Common myeloid progenitor, CD34-positive (primary cell): Measurements from ENCODE around the gene ITPR2.
A peak's percentile ranks its signal among the peaks of the same experiment; 100 is the strongest.

Experiments
- CTCF ChIA-PET: fragments of 350-600 bp; sonication (Branson Sonifier 250); formaldehyde crosslinking; loops from one replicate; lab custom pipeline; 2021; ENCODE audit warnings: antibody characterized with exemption; lab: Charles Lee
- POLR2A ChIA-PET: fragments of 350-600 bp; sonication (Branson Sonifier 250); formaldehyde crosslinking; loops from one replicate; lab custom pipeline; 2021; ENCODE audit warnings: antibody characterized with exemption; lab: Charles Lee
- DNase-seq, 3 donors: peaks; one replicate each; pipeline versions ENCODE4 v3.0.0 to v3.0.0-alpha.2; 2013
- H3K27ac ChIP-seq, 2 experiments: 1 replicate in 1 of 2; 2 replicates in 1 of 2; pipeline ENCODE4 v1.7.0; 2013; ENCODE audit warnings: inconsistent platforms in 2 of 2, low read length in 2 of 2, mild to moderate bottlenecking in 2 of 2, low read depth in 1 of 2, moderate library complexity in 1 of 2; ENCODE audit not compliant: severe bottlenecking in 2 of 2, insufficient read depth in 1 of 2, poor library complexity in 1 of 2
- H3K27me3 ChIP-seq, 5 experiments: replicated peaks in 2 of 5; 1 replicate in 3 of 5; 2 replicates in 2 of 5; pipeline versions ENCODE4 v1.6.1 to v1.7.0; 2013; ENCODE audit warnings: low read length in 4 of 5, mild to moderate bottlenecking in 2 of 5, moderate library complexity in 2 of 5, inconsistent platforms in 1 of 5; ENCODE audit not compliant: insufficient read depth in 5 of 5, control insufficient read depth in 4 of 5
- H3K36me3 ChIP-seq, 4 experiments: 1 replicate in 2 of 4; 2 replicates in 2 of 4; pipeline versions ENCODE4 v1.6.1 to v1.7.0; 2013; ENCODE audit warnings: low read length in 3 of 4, control low read depth in 1 of 4, mild to moderate bottlenecking in 1 of 4; ENCODE audit not compliant: control insufficient read depth in 4 of 4, insufficient read depth in 4 of 4
- H3K4me1 ChIP-seq, 4 experiments: 1 replicate in 3 of 4; 2 replicates in 1 of 4; pipeline versions ENCODE4 v1.6.1 to v1.7.1; 2013; ENCODE audit warnings: low read length in 3 of 4, mild to moderate bottlenecking in 3 of 4, control low read depth in 1 of 4, inconsistent platforms in 1 of 4, moderate library complexity in 1 of 4; ENCODE audit not compliant: control insufficient read depth in 4 of 4, insufficient read depth in 4 of 4; ENCODE audit errors: control extremely low read depth in 1 of 4
- H3K4me3 ChIP-seq, 7 experiments: 1 replicate in 4 of 7; 2 replicates in 3 of 7; pipeline versions ENCODE4 v1.5.1 to v1.7.0; 2013; ENCODE audit warnings: mild to moderate bottlenecking in 7 of 7, low read length in 6 of 7, moderate library complexity in 6 of 7, inconsistent platforms in 2 of 7, low read depth in 2 of 7, control low read depth in 1 of 7; ENCODE audit not compliant: insufficient read depth in 4 of 7, control insufficient read depth in 1 of 7; ENCODE audit errors: extremely low read depth in 1 of 7
- H3K9me3 ChIP-seq, 5 experiments: 1 replicate in 4 of 5; 2 replicates in 1 of 5; pipeline versions ENCODE4 v1.6.1 to v1.7.1; 2013; ENCODE audit warnings: low read length in 4 of 5, mild to moderate bottlenecking in 2 of 5, inconsistent platforms in 1 of 5, low read depth in 1 of 5, moderate library complexity in 1 of 5; ENCODE audit not compliant: control insufficient read depth in 4 of 5, insufficient read depth in 2 of 5; ENCODE audit errors: control extremely low read depth in 1 of 5
- WGBS: methylation state at CpG from one replicate; pipeline ENCODE4 v1.1.5; 2013; ENCODE audit not compliant: insufficient coverage; 5-methylcytosine and 5-hydroxymethylcytosine counted together

Gene ITPR2

DNA sequence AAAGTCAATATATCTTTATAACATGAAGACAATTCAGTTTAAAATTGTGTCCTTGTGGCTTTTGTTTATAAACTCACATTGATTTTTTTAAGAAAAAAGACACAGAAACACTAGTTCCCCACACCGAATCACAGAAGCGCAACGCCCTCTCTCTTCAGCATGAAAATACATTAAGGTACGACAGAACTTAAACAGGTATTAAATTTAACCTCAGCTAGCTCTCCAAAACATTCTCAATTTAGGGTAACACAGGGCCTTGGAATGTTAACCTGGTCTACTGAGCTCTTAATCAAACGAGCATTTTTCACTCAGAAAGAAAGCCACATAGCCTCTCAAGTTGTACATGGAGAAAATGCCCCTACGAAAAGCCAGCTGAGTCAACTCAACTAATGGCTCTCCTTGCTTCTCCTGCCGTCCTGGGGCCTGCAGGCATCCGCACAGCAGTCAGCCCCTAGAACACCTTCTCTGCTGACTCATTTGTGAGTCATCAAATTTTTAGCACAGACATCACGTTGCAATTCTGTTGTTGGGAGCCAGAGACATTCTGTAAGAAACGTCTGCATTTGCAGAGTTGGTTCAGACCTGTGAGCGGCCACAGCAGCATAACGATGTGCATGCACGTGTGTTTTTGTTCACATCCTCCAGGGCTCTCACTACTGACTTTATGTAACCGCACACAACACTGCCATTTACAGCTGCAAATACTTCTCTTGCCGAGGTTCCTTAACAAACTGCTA is 141.6 kb downstream of the ITPR2 start:
- POLR2A ChIA-PET, result interaction anchor here (0.6 kb wide), 1 partner anchor 638 kb away, joined by 3 read pairs; no protein-coding TSS in a partner anchor
- no peaks in the 10 kb centered on the region for H3K27me3 ChIP-seq
- peak; percentile 12 to 67 (median 56) for DNase-seq
- H3K4me1 ChIP-seq, result no peaks in the 10 kb centered on the region
- 92% methylated on average over 14 of the region's 15 CpGs for WGBS
- H3K27ac ChIP-seq, result no peak overlapping the region
- H3K4me3 ChIP-seq, result no peak overlapping the region
- no peaks in the 10 kb centered on the region for H3K9me3 ChIP-seq
- CTCF ChIA-PET, result interaction anchor here (1.0 kb wide), 1 partner anchor 10 kb away, joined by 3 read pairs; no protein-coding TSS in a partner anchor
- H3K36me3 ChIP-seq, result peaks cover 12 to 43% (median 25%) of the 10 kb centered on the region in 4 experiments

GRCh38 chr12:26690601-26691000 is 142.4 kb downstream of the ITPR2 start:
- no CpG with 5 or more reads among the region's 1 CpG for WGBS
- CTCF ChIA-PET, result no interaction called here
- no peaks in the 10 kb centered on the region for H3K4me1 ChIP-seq
- H3K9me3 ChIP-seq, result no peaks in the 10 kb centered on the region
- no peak overlapping the region for H3K27ac ChIP-seq
- POLR2A ChIA-PET, result interaction anchor here (0.6 kb wide), 1 partner anchor 637 kb away, joined by 3 read pairs; no protein-coding TSS in a partner anchor
- DNase-seq, result no peak
- H3K27me3 ChIP-seq, result no peaks in the 10 kb centered on the region
- H3K36me3 ChIP-seq, result peaks cover 9 to 42% (median 19%) of the 10 kb centered on the region in 4 experiments
- H3K4me3 ChIP-seq, result no peak overlapping the region

- Histone ChIP-seq H3K9me3 (no peaks in the 10 kb centered on the region), H3K27me3 (no peaks in the 10 kb centered on the region), H3K4me3 (no peak overlapping the region), H3K36me3 (peaks cover 14 to 45% (median 24%) of the 10 kb centered on the region in 4 experiments), H3K27ac (no peak overlapping the region), H3K4me1 (no peaks in the 10 kb centered on the region)
- 100% methylated on average over 4 of the region's 6 CpGs for WGBS
- no peak for DNase-seq
- ChIA-PET POLR2A (no interaction called here), CTCF (interaction anchor here (0.7 kb wide), 1 partner anchor 1112 kb away, joined by 3 read pairs; no protein-coding TSS in a partner anchor)
Measured at GRCh38 chr12:26689281-26689841, 143.6 kb downstream of the ITPR2 start.

DNA sequence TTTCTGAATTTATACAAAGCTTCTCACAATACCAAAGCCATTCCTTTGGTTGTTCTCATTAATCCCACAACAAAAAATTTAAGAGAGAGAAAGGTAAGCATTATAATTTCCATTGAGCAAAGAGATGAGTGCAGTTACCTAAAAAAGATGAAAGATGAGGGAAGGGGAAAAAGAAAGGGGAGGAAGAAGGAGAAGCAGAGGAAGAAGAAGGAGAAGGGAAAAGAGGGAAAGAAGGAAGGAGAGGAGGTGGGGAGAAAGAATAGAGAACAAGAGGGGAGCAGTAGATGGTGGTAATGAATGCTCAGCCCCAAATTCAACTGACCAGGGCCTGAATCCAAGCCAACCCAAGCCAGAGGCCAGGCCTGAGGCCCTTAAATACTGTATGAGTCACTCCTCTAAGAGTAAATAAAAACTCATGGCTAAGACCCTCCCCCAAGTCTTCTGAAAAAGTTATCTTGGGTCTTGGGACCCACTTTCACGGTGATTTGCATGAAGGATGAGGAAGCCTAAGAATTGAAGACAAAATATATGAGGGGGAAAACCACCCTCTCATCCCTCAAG is 144.6 kb downstream of the ITPR2 start:
- no peaks in the 10 kb centered on the region for H3K27me3 ChIP-seq
- no peaks in the 10 kb centered on the region for H3K4me1 ChIP-seq
- WGBS, result no CpG with 5 or more reads among the region's 1 CpG
- no peak overlapping the region for H3K27ac ChIP-seq
- CTCF ChIA-PET, result interaction anchor here (0.9 kb wide), 1 partner anchor 13 kb away, joined by 4 read pairs; no protein-coding TSS in a partner anchor
- peaks cover 3 to 9% (median 4%) of the 10 kb centered on the region in 5 experiments for H3K9me3 ChIP-seq
- peaks cover 14 to 45% (median 31%) of the 10 kb centered on the region in 4 experiments for H3K36me3 ChIP-seq
- no peak for DNase-seq
- POLR2A ChIA-PET, result no interaction called here
- H3K4me3 ChIP-seq, result no peak overlapping the region

GRCh38 chr12:26686408-26686807 is 146.6 kb downstream of the ITPR2 start:
- no peak for DNase-seq
- peaks cover 21 to 58% (median 45%) of the 10 kb centered on the region in 4 experiments for H3K36me3 ChIP-seq
- no peak overlapping the region for H3K27ac ChIP-seq
- ChIA-PET POLR2A (no interaction called here), CTCF (no interaction called here)
- WGBS, result 100% methylated on average over 2 of the region's 4 CpGs
- H3K4me1 ChIP-seq, result no peaks in the 10 kb centered on the region
- no peak overlapping the region for H3K4me3 ChIP-seq
- no peaks in the 10 kb centered on the region for H3K27me3 ChIP-seq
- H3K9me3 ChIP-seq, result peaks cover 3 to 13% (median 9%) of the 10 kb centered on the region in 5 experiments

DNA sequence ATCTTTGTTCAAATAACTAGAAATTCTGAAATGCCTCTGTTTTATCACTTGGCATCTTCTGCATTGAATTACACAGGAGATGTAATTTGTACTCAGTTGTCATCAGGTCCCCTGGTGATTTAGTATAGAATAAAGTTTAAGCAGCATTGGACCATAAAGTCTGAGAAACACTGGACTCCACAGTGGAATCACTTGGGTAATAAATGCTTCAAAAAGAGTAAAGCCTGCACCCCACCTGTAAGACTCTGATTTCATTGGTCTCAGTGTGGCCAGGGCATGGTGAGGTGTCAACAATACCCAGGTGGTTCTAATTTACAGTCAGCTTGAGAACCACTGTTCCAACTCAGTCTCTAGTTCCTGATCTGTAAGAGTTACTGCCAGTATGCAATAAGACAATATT is 148.9 kb downstream of the ITPR2 start:
- Histone ChIP-seq H3K4me1 (no peaks in the 10 kb centered on the region), H3K36me3 (peaks cover 20 to 66% (median 45%) of the 10 kb centered on the region in 4 experiments), H3K4me3 (no peak overlapping the region), H3K27me3 (no peaks in the 10 kb centered on the region), H3K27ac (no peak overlapping the region), H3K9me3 (peaks cover 3 to 13% (median 9%) of the 10 kb centered on the region in 5 experiments)
- CTCF ChIA-PET, result no interaction called here
- POLR2A ChIA-PET, result no interaction called here
- no peak for DNase-seq
